Panc1 (cell line): ENCODE measurements around the gene TMEM178A. TPM values are rescaled to one million over a fixed set of nuclear protein-coding genes. Genes with fewer than 3 reads are reported as not detected.

Source experiments
- ATAC-seq: fragments of 200-7000 bp; cut with Tn5 transposase; 2 replicates; pipeline ENCODE4 v1.9.1; 2020; ENCODE audit warnings: mild to moderate bottlenecking, moderate library complexity
- BruUV-seq: library from RNA; stranded (reverse); fragments of 400-500 nt; replicated peaks from 2 replicates; lab custom pipeline; 2021; lab: Mats Ljungman, UMichigan
- CTCF ChIA-PET: fragments of 300-600 bp; sonication (Branson Sonifier 250); formaldehyde crosslinking; loops from one replicate; lab custom pipeline; 2022; ENCODE audit warnings: antibody characterized with exemption; lab: Charles Lee
- POLR2A ChIA-PET: fragments of 300-600 bp; sonication (Branson Sonifier 250); formaldehyde crosslinking; loops from one replicate; lab custom pipeline; 2022; ENCODE audit warnings: antibody characterized with exemption; lab: Charles Lee
- DNase-seq: peaks from one replicate; pipeline ENCODE4 v3.0.0-alpha.2; 2010; ENCODE audit warnings: low read depth, low spot score
- H3K27ac ChIP-seq: 2 replicates; pipeline ENCODE4 v1.5.1; 2011; ENCODE audit warnings: mild to moderate bottlenecking, low read length, inconsistent platforms
- H3K27me3 ChIP-seq: fragments of 200-500 bp; sonication (Bioruptor generic); 2 replicates; pipeline ENCODE4 v1.6.0; 2014; ENCODE audit warnings: low read length, inconsistent platforms; ENCODE audit not compliant: control insufficient read depth, insufficient read depth
- H3K36me3 ChIP-seq: fragments of 200-500 bp; sonication (Bioruptor generic); 2 replicates; pipeline ENCODE4 v1.5.1; 2014; ENCODE audit warnings: inconsistent platforms, mild to moderate bottlenecking, low read length, moderate library complexity; ENCODE audit not compliant: control insufficient read depth, insufficient read depth
- H3K4me1 ChIP-seq: 2 replicates; pipeline ENCODE4 v1.5.1; 2011; ENCODE audit warnings: inconsistent platforms, mild to moderate bottlenecking, low read length, moderate library complexity; ENCODE audit not compliant: control insufficient read depth, insufficient read depth
- H3K4me3 ChIP-seq, 2 experiments: 2 replicates each; pipeline ENCODE4 v1.5.1; 2011 to 2012; ENCODE audit warnings: low read depth in 2 of 2, low read length in 2 of 2, mild to moderate bottlenecking in 2 of 2, inconsistent platforms in 1 of 2, moderate library complexity in 1 of 2
- H3K9me3 ChIP-seq: fragments of 200-500 bp; sonication (Bioruptor generic); 2 replicates; pipeline ENCODE4 v1.5.1; 2014; ENCODE audit warnings: low read depth, mild to moderate bottlenecking, inconsistent platforms, low read length, moderate library complexity; ENCODE audit not compliant: control insufficient read depth, insufficient read depth
- CTCF ChIP-seq: fragments of 450-650 bp; IDR thresholded peaks from 2 replicates; pipeline ENCODE4 v1.5.1; 2017; ENCODE audit warnings: mild to moderate bottlenecking
- POLR2AphosphoS5 ChIP-seq: IDR thresholded peaks from 2 replicates; pipeline ENCODE4 v1.6.1; 2012; ENCODE audit warnings: mild to moderate bottlenecking, low read depth, low read length, moderate library complexity
- SIN3A ChIP-seq: IDR thresholded peaks from 2 replicates; pipeline ENCODE4 v1.6.1; 2012; ENCODE audit warnings: low read depth, mild to moderate bottlenecking, low read length, moderate library complexity, borderline replicate concordance; ENCODE audit not compliant: insufficient read depth
- TCF7L2 ChIP-seq: IDR thresholded peaks from 2 replicates; pipeline ENCODE4 v1.6.1; 2011; ENCODE audit warnings: mild to moderate bottlenecking, low read depth, low read length, inconsistent platforms
- in situ Hi-C: cut with HindIII; loops from 2 replicates; pipeline ENCODE4 v1.10.0; 2016; ENCODE audit warnings: low sequenced_read_pairs, low pct_unique_long_range_greater_than_20kb
- intact Hi-C: fragments of 100-400 bp; cut with micrococcal nuclease; formaldehyde crosslinking; loops from one replicate; pipeline ENCODE4 v1.10.0; 2022; ENCODE audit not compliant: unreplicated experiment
- total RNA-seq: library from RNA; stranded (reverse); gene quantifications from one replicate; pipeline ENCODE4 v1.2.1, GENCODE V29; 2021; ENCODE audit not compliant: unreplicated experiment
- TF ChIP-seq, protein P1 (sequence below), 2 experiments: IDR thresholded peaks; 2 replicates each; pipeline ENCODE4 v1.6.1; 2011 to 2012; ENCODE audit warnings: low read depth in 2 of 2, control low read depth in 1 of 2, low read length in 1 of 2, mild to moderate bottlenecking in 1 of 2, moderate library complexity in 1 of 2; ENCODE audit not compliant: insufficient read depth in 1 of 2

TMEM178A gene
- total RNA-seq, 1 experiment from 2014 or later, result not detected

DNA sequence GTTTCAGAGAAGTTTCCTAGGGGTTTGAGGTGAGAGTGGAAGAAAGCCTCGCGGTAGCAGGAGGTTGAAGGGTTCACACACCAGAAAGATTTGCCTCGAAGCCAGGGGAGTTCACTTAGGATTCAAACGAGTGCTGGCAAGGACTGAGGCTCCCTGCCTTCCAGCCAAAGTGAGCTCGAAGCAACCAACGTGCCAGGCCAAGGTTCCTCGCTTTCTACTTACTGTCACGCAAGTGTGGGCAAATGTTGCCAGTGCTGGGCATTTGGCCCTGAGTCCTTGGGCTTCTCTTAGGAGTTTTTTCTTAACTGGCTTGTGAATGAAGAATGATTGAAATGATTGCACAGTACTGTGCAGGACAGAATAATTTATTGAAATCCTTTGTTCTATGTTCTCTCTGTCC, 53.6 kb downstream of the TMEM178A start:
- POLR2A ChIA-PET, result no interaction called here
- Histone ChIP-seq H3K27me3 (peaks cover 4% of the 10 kb centered on the region; the same call in 1 of the 2 replicates), H3K4me3 (no peak overlapping the region), H3K4me1 (no peaks in the 10 kb centered on the region), H3K27ac (no peak overlapping the region), H3K36me3 (no peaks in the 10 kb centered on the region), H3K9me3 (no peaks in the 10 kb centered on the region)
- TF ChIP-seq CTCF (no peak), TCF7L2 (no peak), SIN3A (no peak), POLR2AphosphoS5 (no peak)
- TF ChIP-seq, protein P1, sequence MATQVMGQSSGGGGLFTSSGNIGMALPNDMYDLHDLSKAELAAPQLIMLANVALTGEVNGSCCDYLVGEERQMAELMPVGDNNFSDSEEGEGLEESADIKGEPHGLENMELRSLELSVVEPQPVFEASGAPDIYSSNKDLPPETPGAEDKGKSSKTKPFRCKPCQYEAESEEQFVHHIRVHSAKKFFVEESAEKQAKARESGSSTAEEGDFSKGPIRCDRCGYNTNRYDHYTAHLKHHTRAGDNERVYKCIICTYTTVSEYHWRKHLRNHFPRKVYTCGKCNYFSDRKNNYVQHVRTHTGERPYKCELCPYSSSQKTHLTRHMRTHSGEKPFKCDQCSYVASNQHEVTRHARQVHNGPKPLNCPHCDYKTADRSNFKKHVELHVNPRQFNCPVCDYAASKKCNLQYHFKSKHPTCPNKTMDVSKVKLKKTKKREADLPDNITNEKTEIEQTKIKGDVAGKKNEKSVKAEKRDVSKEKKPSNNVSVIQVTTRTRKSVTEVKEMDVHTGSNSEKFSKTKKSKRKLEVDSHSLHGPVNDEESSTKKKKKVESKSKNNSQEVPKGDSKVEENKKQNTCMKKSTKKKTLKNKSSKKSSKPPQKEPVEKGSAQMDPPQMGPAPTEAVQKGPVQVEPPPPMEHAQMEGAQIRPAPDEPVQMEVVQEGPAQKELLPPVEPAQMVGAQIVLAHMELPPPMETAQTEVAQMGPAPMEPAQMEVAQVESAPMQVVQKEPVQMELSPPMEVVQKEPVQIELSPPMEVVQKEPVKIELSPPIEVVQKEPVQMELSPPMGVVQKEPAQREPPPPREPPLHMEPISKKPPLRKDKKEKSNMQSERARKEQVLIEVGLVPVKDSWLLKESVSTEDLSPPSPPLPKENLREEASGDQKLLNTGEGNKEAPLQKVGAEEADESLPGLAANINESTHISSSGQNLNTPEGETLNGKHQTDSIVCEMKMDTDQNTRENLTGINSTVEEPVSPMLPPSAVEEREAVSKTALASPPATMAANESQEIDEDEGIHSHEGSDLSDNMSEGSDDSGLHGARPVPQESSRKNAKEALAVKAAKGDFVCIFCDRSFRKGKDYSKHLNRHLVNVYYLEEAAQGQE (IDR thresholded peaks at IDR 0.05; ENCODE audit: insufficient read depth in 1 of 2, low read depth in 2 of 2, low read length in 1 of 2), result no peak
- DNase-seq, result no peak
- in situ Hi-C loops (no loop called here), intact Hi-C loops (no loop called here)
- CTCF ChIA-PET, result no interaction called here
- BruUV-seq, result no TSS peak
- no peak for ATAC-seq

DNA sequence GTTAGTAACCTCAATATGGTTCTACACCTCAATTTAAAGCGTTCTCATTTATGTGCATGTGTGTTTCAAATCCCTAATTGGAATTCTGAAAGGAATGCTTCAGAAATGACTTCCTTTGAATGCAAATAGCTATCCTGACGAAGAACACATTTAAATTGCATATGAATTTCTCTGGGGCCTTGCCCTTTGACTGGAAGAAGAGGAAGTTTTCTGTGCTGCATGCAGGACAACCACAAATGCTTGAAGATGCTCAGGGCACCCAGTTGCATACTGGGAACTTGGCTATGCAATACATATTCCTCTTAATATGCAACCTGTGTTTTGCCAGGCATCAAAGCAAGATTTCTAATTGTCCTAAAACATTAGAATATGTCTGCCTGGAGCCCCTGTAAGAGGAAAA, 55.3 kb downstream of the TMEM178A start:
- H3K4me1 ChIP-seq, result no peaks in the 10 kb centered on the region
- H3K4me3 ChIP-seq, result no peak overlapping the region
- no peak for ATAC-seq
- ChIA-PET POLR2A (no interaction called here), CTCF (no interaction called here)
- no peaks in the 10 kb centered on the region for H3K9me3 ChIP-seq
- no peak for TF ChIP-seq CTCF
- TF ChIP-seq, protein P1 (IDR thresholded peaks at IDR 0.05; ENCODE audit: insufficient read depth in 1 of 2, low read depth in 2 of 2, low read length in 1 of 2), result no peak
- no peak for TF ChIP-seq TCF7L2
- TF ChIP-seq POLR2AphosphoS5, result no peak
- no peak for TF ChIP-seq SIN3A
- no peaks in the 10 kb centered on the region for H3K36me3 ChIP-seq
- H3K27ac ChIP-seq, result no peak overlapping the region
- in situ Hi-C loops, result no loop called here
- intact Hi-C loops, result no loop called here
- DNase-seq, result no peak
- peaks cover 1% of the 10 kb centered on the region; the same call in 1 of the 2 replicates for H3K27me3 ChIP-seq
- BruUV-seq, result no TSS peak
